GM18498 (cell line): ENCODE measurements around the gene MCU.

Source experiments
- ATAC-seq: cut with Tn5 transposase; IDR thresholded peaks from one replicate; pipeline ENCODE4 v1.9.1; 2021; ENCODE audit warnings: mild to moderate bottlenecking, moderate library complexity; ENCODE audit not compliant: unreplicated experiment

The MCU gene

GRCh38 chr10:72800741-72801092 is 108.8 kb downstream of the MCU start:
- no peak for ATAC-seq

- no peak for ATAC-seq
Observed at GRCh38 chr10:72801263-72801868, 109.4 kb downstream of the MCU start.

- no peak for ATAC-seq
Observed at GRCh38 chr10:72802332-72802731, 110.4 kb downstream of the MCU start.

GRCh38 chr10:72802763-72803505 is 111.0 kb downstream of the MCU start:
- no peak for ATAC-seq

- ATAC-seq = no peak
Observed at GRCh38 chr10:72808001-72808400, 116.1 kb downstream of the MCU start.

- no peak for ATAC-seq
Observed at GRCh38 chr10:72809006-72809405, 117.1 kb downstream of the MCU start.

GRCh38 chr10:72810976-72811375 is 119.0 kb downstream of the MCU start:
- ATAC-seq = no peak

GRCh38 chr10:72812415-72812752 is 120.4 kb downstream of the MCU start:
- no peak for ATAC-seq

- no peak for ATAC-seq
Observed at GRCh38 chr10:72812753-72813430, 120.9 kb downstream of the MCU start.

- no peak for ATAC-seq
Observed at GRCh38 chr10:72814099-72814790, 122.3 kb downstream of the MCU start.

GRCh38 chr10:72816565-72816964 is 124.6 kb downstream of the MCU start:
- ATAC-seq = no peak

- ATAC-seq = no peak
Observed at GRCh38 chr10:72818076-72818475, 126.1 kb downstream of the MCU start.

GRCh38 chr10:72819053-72819452 is 127.1 kb downstream of the MCU start:
- no peak for ATAC-seq

- no peak for ATAC-seq
Observed at GRCh38 chr10:72821606-72822005, 129.7 kb downstream of the MCU start.

GRCh38 chr10:72822342-72822986 is 130.5 kb downstream of the MCU start:
- ATAC-seq = no peak

GRCh38 chr10:72825163-72825562 is 133.2 kb downstream of the MCU start:
- no peak for ATAC-seq

GRCh38 chr10:72826346-72826745 is 134.4 kb downstream of the MCU start:
- ATAC-seq = no peak

- ATAC-seq = no peak
Observed at GRCh38 chr10:72828294-72828693, 136.4 kb downstream of the MCU start.

GRCh38 chr10:72830625-72831024 is 138.7 kb downstream of the MCU start:
- ATAC-seq = no peak

- ATAC-seq = no peak
Observed at GRCh38 chr10:72831696-72832409, 139.9 kb downstream of the MCU start.

- no peak for ATAC-seq
Observed at GRCh38 chr10:72832701-72833100, 140.8 kb downstream of the MCU start.
